ENCODE measurements around the gene PER2. TPM values are rescaled to one million over a fixed set of nuclear protein-coding genes. Genes with fewer than 3 reads are reported as not detected.

PER2 gene
- total RNA-seq, 2 experiments from 2014 or later: 33.8 to 38.2 TPM

- ATAC-seq (ENCODE audit: poor library complexity) (no peak), DNase-seq (no peak)
- ChIA-PET CTCF (no interaction called here), POLR2A (no interaction called here)
- Mint-ChIP-seq H3K4me1 (ENCODE audit: low read depth) (peaks cover 6% of the 10 kb centered on the region), H3K27ac (no peak overlapping the region), H3K9me3 (no peaks in the 10 kb centered on the region), H3K27me3 (no peaks in the 10 kb centered on the region), H3K36me3 (ENCODE audit: low read depth) (peaks cover 77% of the 10 kb centered on the region), H3K4me3 (no peak overlapping the region)
- peaks cover 8% of the 10 kb centered on the region for H3K4me1 ChIP-seq (ENCODE audit: insufficient read depth, low read length)
- no peaks in the 10 kb centered on the region for H3K27me3 ChIP-seq (ENCODE audit: control insufficient read depth in 1 of 2, insufficient read depth in 2 of 2, low read length in 2 of 2)
- peaks cover 45% of the 10 kb centered on the region for H3K36me3 ChIP-seq (ENCODE audit: insufficient read depth, low read length)
- no peaks in the 10 kb centered on the region for H3K9me3 ChIP-seq (ENCODE audit: control insufficient read depth in 1 of 2, insufficient read depth in 1 of 2, low read length in 2 of 2)
- H3K27ac ChIP-seq (ENCODE audit: low read depth in 1 of 2, low read length in 2 of 2): no peak overlapping the region
- H3K4me3 ChIP-seq (ENCODE audit: low read length): no peak overlapping the region
- no peak for TF ChIP-seq CTCF (IDR thresholded peaks at IDR 0.05)
- intact Hi-C loops (cut with DNase I, micrococcal nuclease): no loop called here
Observed at GRCh38 chr2:238267884-238268680, 20.3 kb downstream of the PER2 start.

- ChIA-PET POLR2A (no interaction called here), CTCF (no interaction called here)
- H3K4me3 Mint-ChIP-seq: no peak overlapping the region
- peaks cover 74% of the 10 kb centered on the region for H3K36me3 Mint-ChIP-seq (ENCODE audit: low read depth)
- H3K27me3 ChIP-seq (ENCODE audit: control insufficient read depth in 1 of 2, insufficient read depth in 2 of 2, low read length in 2 of 2): no peaks in the 10 kb centered on the region
- no peak for TF ChIP-seq CTCF (IDR thresholded peaks at IDR 0.05)
- peaks cover 8% of the 10 kb centered on the region for H3K4me1 ChIP-seq (ENCODE audit: insufficient read depth, low read length)
- no peak overlapping the region for H3K27ac Mint-ChIP-seq
- H3K27ac ChIP-seq (ENCODE audit: low read depth in 1 of 2, low read length in 2 of 2): no peak overlapping the region
- peaks cover 44% of the 10 kb centered on the region for H3K36me3 ChIP-seq (ENCODE audit: insufficient read depth, low read length)
- no peak overlapping the region for H3K4me3 ChIP-seq (ENCODE audit: low read length)
- peaks cover 6% of the 10 kb centered on the region for H3K4me1 Mint-ChIP-seq (ENCODE audit: low read depth)
- intact Hi-C loops (cut with DNase I, micrococcal nuclease): no loop called here
- no peaks in the 10 kb centered on the region for H3K27me3 Mint-ChIP-seq
- no peaks in the 10 kb centered on the region for H3K9me3 Mint-ChIP-seq
- no peak for ATAC-seq (ENCODE audit: poor library complexity)
- DNase-seq: no peak
- H3K9me3 ChIP-seq (ENCODE audit: control insufficient read depth in 1 of 2, insufficient read depth in 1 of 2, low read length in 2 of 2): no peaks in the 10 kb centered on the region
Observed at GRCh38 chr2:238267341-238267710, 21.1 kb downstream of the PER2 start.

GRCh38 chr2:238265605-238266004 lies 22.8 kb downstream of the PER2 start:
- Histone ChIP-seq H3K9me3 (ENCODE audit: control insufficient read depth in 1 of 2, insufficient read depth in 1 of 2, low read length in 2 of 2) (no peaks in the 10 kb centered on the region), H3K27ac (ENCODE audit: low read depth in 1 of 2, low read length in 2 of 2) (no peak overlapping the region), H3K4me3 (ENCODE audit: low read length) (no peak overlapping the region), H3K4me1 (ENCODE audit: insufficient read depth, low read length) (peaks cover 8% of the 10 kb centered on the region), H3K27me3 (ENCODE audit: control insufficient read depth in 1 of 2, insufficient read depth in 2 of 2, low read length in 2 of 2) (no peaks in the 10 kb centered on the region), H3K36me3 (ENCODE audit: insufficient read depth, low read length) (peaks cover 39% of the 10 kb centered on the region)
- TF ChIP-seq CTCF (IDR thresholded peaks at IDR 0.05): no peak
- ChIA-PET POLR2A (interaction anchor here (0.7 to 1.5 kb wide), 2 partner anchors 24 to 41 kb away, joined by 3 read pairs; no protein-coding TSS in a partner anchor), CTCF (no interaction called here)
- Mint-ChIP-seq H3K4me3 (no peak overlapping the region), H3K27me3 (no peaks in the 10 kb centered on the region), H3K4me1 (ENCODE audit: low read depth) (peaks cover 6% of the 10 kb centered on the region), H3K9me3 (no peaks in the 10 kb centered on the region), H3K36me3 (ENCODE audit: low read depth) (peaks cover 62% of the 10 kb centered on the region), H3K27ac (no peak overlapping the region)
- intact Hi-C loops (cut with DNase I, micrococcal nuclease): loop anchor here in 1 of 2 experiments (2.0 kb wide), 1 partner anchor 343 kb away; no protein-coding TSS in a partner anchor
- no peak for DNase-seq
- no peak for ATAC-seq (ENCODE audit: poor library complexity)

All from CD4-positive, alpha-beta T cell (primary cell).